HepG2 (cell line): ENCODE data around the gene KIF1C. TPM values are rescaled to one million over a fixed set of nuclear protein-coding genes. Genes with fewer than 3 reads are reported as not detected.
A peak's percentile ranks its signal among the peaks of the same experiment; 100 is the strongest.

Experiments
- ATF7-NPFF ChIP-seq: sonication (generic); formaldehyde crosslinking; IDR thresholded peaks from 2 replicates; pipeline ENCODE4 v1.8.1; 2023; ENCODE audit warnings: mild to moderate bottlenecking, low read depth, missing genetic modification reagents, moderate library complexity
- EP300 ChIP-seq, 3 experiments: sonication (generic) in 1 of 3; formaldehyde crosslinking in 1 of 3; IDR thresholded peaks; 2 replicates each; pipeline versions ENCODE4 v1.5.1 to v1.6.1; 2011 to 2020; ENCODE audit warnings: low read depth in 2 of 3, low read length in 2 of 3, borderline replicate concordance in 1 of 3, improper control_type of control experiment in 1 of 3, mild to moderate bottlenecking in 1 of 3, missing genetic modification reagents in 1 of 3, moderate library complexity in 1 of 3
- ETV5 ChIP-seq: IDR thresholded peaks from 2 replicates; pipeline ENCODE4 v1.6.1; 2018; ENCODE audit warnings: missing biosample characterization, missing genetic modification reagents, inconsistent platforms, borderline replicate concordance
- GABPA ChIP-seq, 2 experiments: IDR thresholded peaks; 2 replicates each; pipeline ENCODE4 v1.6.1; 2011 to 2016; ENCODE audit warnings: low read depth in 2 of 2, low read length in 1 of 2, missing biosample characterization in 1 of 2, missing genetic modification characterization in 1 of 2
- HDAC2 ChIP-seq: sonication (generic); formaldehyde crosslinking; IDR thresholded peaks from 2 replicates; pipeline ENCODE4 v1.4.0; 2020; ENCODE audit warnings: missing genetic modification reagents
- HOXA5 ChIP-seq: sonication (generic); formaldehyde crosslinking; IDR thresholded peaks from 2 replicates; pipeline ENCODE4 v1.4.0; 2020; ENCODE audit warnings: missing genetic modification reagents
- REXO4 ChIP-seq: sonication (generic); formaldehyde crosslinking; IDR thresholded peaks from 2 replicates; pipeline ENCODE4 v1.8.0; 2022; ENCODE audit warnings: missing genetic modification reagents, mild to moderate bottlenecking, borderline replicate concordance
- SCMH1 ChIP-seq: sonication (generic); formaldehyde crosslinking; IDR thresholded peaks from 2 replicates; pipeline ENCODE4 v1.9.0; 2021; ENCODE audit warnings: missing genetic modification reagents, mild to moderate bottlenecking, borderline replicate concordance
- ZNF253 ChIP-seq: sonication (generic); formaldehyde crosslinking; IDR thresholded peaks from 2 replicates; pipeline ENCODE4 v1.8.0; 2022; ENCODE audit warnings: mild to moderate bottlenecking, missing genetic modification reagents, borderline replicate concordance
- ZNF44 ChIP-seq: sonication (generic); formaldehyde crosslinking; IDR thresholded peaks from 2 replicates; pipeline ENCODE4 v1.5.1; 2020; ENCODE audit warnings: mild to moderate bottlenecking, missing genetic modification reagents
- ZNF510 ChIP-seq: sonication (generic); formaldehyde crosslinking; IDR thresholded peaks from 2 replicates; pipeline ENCODE4 v1.4.0; 2020; ENCODE audit warnings: low read depth, mild to moderate bottlenecking, missing genetic modification reagents
- ZNF7 ChIP-seq: IDR thresholded peaks from 2 replicates; pipeline ENCODE4 v1.6.1; 2016; ENCODE audit warnings: missing biosample characterization, missing genetic modification reagents
- polyA plus RNA-seq, 8 experiments: library from polyadenylated mRNA; depleted of rRNA in 3 of 8; stranded (reverse) in 7 of 8; unstranded in 1 of 8; fragments of >200 nt; fragmentation: Illumina TruSeq in 4 of 8; extraction: Trizol in 4 of 8; gene quantifications; 2 replicates each; pipeline versions ENCODE4 v1.2.1 to v1.2.3, GENCODE V29; 2011 to 2016; ENCODE audit warnings: low read depth in 4 of 8, missing spikeins in 1 of 8, mixed read lengths in 1 of 8; ENCODE audit not compliant: insufficient read depth in 1 of 8
- total RNA-seq, 5 experiments: library from RNA; depleted of rRNA; stranded (reverse); fragments of >200 nt; fragmentation: Illumina TruSeq; extraction: Trizol; gene quantifications; 2 replicates each; pipeline ENCODE4 v1.2.3, GENCODE V29; 2016; ENCODE audit warnings: low read depth in 1 of 5
- TF ChIP-seq, protein P1 (sequence below): sonication (generic); formaldehyde crosslinking; IDR thresholded peaks from 2 replicates; pipeline ENCODE4 v1.4.0; 2020; ENCODE audit warnings: missing genetic modification reagents, mild to moderate bottlenecking, borderline replicate concordance
- TF ChIP-seq, protein P2 (sequence below): sonication (generic); formaldehyde crosslinking; conservative IDR thresholded peaks from 2 replicates; pipeline ENCODE4 v1.4.0; 2020; ENCODE audit warnings: missing genetic modification reagents
- TF ChIP-seq, protein P3 (sequence below): sonication (generic); formaldehyde crosslinking; IDR thresholded peaks from 2 replicates; pipeline ENCODE4 v1.8.1; 2023; ENCODE audit warnings: mild to moderate bottlenecking, moderate library complexity, missing genetic modification reagents
- TF ChIP-seq, protein P4 (sequence below): sonication (generic); formaldehyde crosslinking; IDR thresholded peaks from 2 replicates; pipeline ENCODE4 v1.4.0; 2020; ENCODE audit warnings: missing genetic modification reagents
- TF ChIP-seq, protein P5 (sequence below): sonication (generic); formaldehyde crosslinking; IDR thresholded peaks from 2 replicates; pipeline ENCODE4 v1.5.0; 2020; ENCODE audit warnings: mild to moderate bottlenecking, missing genetic modification reagents

KIF1C gene
- total and polyA plus RNA-seq, 2 of the 13 experiments (the other 11 are each of a cell fraction or from before 2014, with no cell fraction given) = 70.0 to 104 TPM

DNA sequence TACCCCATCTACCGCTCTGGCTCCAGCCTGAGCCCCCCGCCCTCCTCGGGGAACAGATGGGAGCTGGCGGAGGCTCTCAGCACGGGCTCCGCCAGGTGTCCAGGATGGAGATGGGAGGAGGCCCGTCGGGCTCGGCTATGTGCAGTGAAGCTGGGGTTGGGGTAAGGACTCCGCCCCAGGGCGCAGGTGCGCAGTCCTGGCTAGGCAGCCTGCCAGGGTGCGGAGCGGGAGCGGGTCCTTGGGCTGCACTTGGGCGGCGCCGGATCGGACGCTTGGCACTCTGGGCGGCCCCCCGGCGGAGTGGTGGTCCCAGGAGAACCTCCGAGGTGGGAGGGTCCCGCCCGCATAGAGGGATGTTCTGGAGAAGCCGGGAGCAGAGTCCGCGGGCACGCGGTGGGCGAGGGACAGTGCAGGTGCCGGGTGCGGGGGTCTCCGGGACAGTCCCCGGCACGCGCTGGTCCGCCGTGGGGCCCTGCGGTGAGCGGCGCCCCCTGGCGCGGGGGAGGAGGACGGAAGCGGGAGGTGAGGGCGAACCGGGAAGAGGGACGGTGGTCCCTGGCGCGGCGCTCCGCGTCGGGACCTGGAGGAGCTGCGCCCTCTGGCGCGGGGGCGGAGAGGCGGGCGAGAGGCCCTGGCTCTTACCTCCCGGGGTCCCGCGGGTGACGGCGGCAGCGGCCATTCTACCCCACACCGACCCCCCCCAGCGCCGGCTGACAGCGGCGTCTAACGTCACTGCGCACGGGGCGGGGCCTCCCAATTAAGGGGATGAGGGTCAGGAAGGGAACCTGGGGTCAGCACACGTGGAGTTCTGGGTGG, 10.6 kb upstream of the KIF1C start, which contains the start of gene CAMTA2 (continued):
- TF ChIP-seq ZNF7 (CRISPR knock-in tag) (no peak), ETV5 (CRISPR knock-in tag) (peak; percentile 75), SCMH1 (CRISPR knock-in tag) (no peak), ZNF510 (CRISPR knock-in tag) (no peak), ZNF44 (CRISPR knock-in tag) (no peak), HDAC2 (CRISPR knock-in tag) (no peak), GABPA (IDR thresholded peaks at IDR 0.05; ENCODE audit: low read depth, low read length) (peak; percentile 61), GABPA (CRISPR knock-in tag; IDR thresholded peaks at IDR 0.05; ENCODE audit: low read depth) (peak; percentile 47), EP300 (IDR thresholded peaks at IDR 0.05; ENCODE audit: low read depth in 2 of 2, low read length in 2 of 2) (peak in 1 of 2 experiments; percentile 34; a peak in 2 of 4 replicates), EP300 (CRISPR knock-in tag; IDR thresholded peaks at IDR 0.05; ENCODE audit: borderline replicate concordance) (peak; percentile 22; the same call in 1 of the 2 replicates), ATF7-NPFF (CRISPR knock-in tag) (peak; percentile 59; the same call in 1 of the 2 replicates), REXO4 (CRISPR knock-in tag) (no peak), HOXA5 (CRISPR knock-in tag) (peak; percentile 77), ZNF253 (CRISPR knock-in tag) (peak; percentile 61; the same call in 1 of the 2 replicates)
- TF ChIP-seq, protein P1, sequence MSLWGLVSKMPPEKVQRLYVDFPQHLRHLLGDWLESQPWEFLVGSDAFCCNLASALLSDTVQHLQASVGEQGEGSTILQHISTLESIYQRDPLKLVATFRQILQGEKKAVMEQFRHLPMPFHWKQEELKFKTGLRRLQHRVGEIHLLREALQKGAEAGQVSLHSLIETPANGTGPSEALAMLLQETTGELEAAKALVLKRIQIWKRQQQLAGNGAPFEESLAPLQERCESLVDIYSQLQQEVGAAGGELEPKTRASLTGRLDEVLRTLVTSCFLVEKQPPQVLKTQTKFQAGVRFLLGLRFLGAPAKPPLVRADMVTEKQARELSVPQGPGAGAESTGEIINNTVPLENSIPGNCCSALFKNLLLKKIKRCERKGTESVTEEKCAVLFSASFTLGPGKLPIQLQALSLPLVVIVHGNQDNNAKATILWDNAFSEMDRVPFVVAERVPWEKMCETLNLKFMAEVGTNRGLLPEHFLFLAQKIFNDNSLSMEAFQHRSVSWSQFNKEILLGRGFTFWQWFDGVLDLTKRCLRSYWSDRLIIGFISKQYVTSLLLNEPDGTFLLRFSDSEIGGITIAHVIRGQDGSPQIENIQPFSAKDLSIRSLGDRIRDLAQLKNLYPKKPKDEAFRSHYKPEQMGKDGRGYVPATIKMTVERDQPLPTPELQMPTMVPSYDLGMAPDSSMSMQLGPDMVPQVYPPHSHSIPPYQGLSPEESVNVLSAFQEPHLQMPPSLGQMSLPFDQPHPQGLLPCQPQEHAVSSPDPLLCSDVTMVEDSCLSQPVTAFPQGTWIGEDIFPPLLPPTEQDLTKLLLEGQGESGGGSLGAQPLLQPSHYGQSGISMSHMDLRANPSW (CRISPR knock-in tag) = no peak
- TF ChIP-seq, protein P2, sequence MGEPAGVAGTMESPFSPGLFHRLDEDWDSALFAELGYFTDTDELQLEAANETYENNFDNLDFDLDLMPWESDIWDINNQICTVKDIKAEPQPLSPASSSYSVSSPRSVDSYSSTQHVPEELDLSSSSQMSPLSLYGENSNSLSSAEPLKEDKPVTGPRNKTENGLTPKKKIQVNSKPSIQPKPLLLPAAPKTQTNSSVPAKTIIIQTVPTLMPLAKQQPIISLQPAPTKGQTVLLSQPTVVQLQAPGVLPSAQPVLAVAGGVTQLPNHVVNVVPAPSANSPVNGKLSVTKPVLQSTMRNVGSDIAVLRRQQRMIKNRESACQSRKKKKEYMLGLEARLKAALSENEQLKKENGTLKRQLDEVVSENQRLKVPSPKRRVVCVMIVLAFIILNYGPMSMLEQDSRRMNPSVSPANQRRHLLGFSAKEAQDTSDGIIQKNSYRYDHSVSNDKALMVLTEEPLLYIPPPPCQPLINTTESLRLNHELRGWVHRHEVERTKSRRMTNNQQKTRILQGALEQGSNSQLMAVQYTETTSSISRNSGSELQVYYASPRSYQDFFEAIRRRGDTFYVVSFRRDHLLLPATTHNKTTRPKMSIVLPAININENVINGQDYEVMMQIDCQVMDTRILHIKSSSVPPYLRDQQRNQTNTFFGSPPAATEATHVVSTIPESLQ (CRISPR knock-in tag) = no peak
- TF ChIP-seq, protein P3, sequence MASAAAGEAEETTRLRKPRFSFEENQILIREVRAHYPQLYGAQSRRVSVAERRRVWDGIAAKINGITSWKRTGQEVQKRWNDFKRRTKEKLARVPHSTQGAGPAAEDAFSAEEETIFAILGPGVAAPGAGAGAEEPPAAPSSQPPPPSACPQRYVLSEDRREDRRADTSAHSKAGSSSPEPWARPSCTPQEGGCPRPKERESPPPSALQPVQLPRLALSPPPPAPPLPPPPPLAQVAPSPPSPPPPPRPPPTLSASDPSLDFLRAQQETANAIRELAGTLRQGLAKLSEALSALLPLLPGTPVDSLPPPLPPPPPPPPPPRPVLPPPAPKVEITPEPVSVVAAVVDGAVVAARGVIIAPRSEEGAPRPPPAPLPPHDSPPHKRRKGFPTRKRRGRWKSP = peak; percentile 67; the same call in 1 of the 2 replicates
- TF ChIP-seq, protein P4, sequence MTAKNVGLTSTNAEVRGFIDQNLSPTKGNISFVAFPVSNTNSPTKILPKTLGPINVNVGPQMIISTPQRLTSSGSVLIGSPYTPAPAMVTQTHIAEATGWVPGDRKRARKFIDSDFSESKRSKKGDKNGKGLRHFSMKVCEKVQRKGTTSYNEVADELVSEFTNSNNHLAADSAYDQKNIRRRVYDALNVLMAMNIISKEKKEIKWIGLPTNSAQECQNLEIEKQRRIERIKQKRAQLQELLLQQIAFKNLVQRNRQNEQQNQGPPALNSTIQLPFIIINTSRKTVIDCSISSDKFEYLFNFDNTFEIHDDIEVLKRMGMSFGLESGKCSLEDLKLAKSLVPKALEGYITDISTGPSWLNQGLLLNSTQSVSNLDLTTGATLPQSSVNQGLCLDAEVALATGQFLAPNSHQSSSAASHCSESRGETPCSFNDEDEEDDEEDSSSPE = peak; percentile 59
- TF ChIP-seq, protein P5, sequence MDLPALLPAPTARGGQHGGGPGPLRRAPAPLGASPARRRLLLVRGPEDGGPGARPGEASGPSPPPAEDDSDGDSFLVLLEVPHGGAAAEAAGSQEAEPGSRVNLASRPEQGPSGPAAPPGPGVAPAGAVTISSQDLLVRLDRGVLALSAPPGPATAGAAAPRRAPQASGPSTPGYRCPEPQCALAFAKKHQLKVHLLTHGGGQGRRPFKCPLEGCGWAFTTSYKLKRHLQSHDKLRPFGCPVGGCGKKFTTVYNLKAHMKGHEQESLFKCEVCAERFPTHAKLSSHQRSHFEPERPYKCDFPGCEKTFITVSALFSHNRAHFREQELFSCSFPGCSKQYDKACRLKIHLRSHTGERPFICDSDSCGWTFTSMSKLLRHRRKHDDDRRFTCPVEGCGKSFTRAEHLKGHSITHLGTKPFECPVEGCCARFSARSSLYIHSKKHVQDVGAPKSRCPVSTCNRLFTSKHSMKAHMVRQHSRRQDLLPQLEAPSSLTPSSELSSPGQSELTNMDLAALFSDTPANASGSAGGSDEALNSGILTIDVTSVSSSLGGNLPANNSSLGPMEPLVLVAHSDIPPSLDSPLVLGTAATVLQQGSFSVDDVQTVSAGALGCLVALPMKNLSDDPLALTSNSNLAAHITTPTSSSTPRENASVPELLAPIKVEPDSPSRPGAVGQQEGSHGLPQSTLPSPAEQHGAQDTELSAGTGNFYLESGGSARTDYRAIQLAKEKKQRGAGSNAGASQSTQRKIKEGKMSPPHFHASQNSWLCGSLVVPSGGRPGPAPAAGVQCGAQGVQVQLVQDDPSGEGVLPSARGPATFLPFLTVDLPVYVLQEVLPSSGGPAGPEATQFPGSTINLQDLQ (CRISPR knock-in tag) = no peak
